22Rv1 (cell line): Measurements from ENCODE around the gene PAPOLA.

Experiments
- CTCF ChIP-seq: fragments of 450-650 bp; IDR thresholded peaks from 2 replicates; pipeline ENCODE4 v1.5.1; 2017; ENCODE audit warnings: mild to moderate bottlenecking
- ZFX ChIP-seq: fragments of 450-650 bp; IDR thresholded peaks from 2 replicates; pipeline ENCODE4 v1.6.1; 2017; ENCODE audit warnings: antibody characterized with exemption, borderline replicate concordance

- TF ChIP-seq CTCF (no peak), ZFX (no peak)
Measured at GRCh38 chr14:96582411-96582961, 80.3 kb downstream of the PAPOLA start.
